ACC112 (cell line): ENCODE results near the gene C10orf90.
A peak's percentile ranks its signal among the peaks of the same experiment; 100 is the strongest.

ENCODE experiments used
- H2AFZ ChIP-seq: fragments of 200-600 bp; sonication (generic); one replicate; pipeline ENCODE4 v1.6.0; 2017; ENCODE audit warnings: antibody characterized with exemption, low read length; ENCODE audit not compliant: unreplicated experiment
- H3K27ac ChIP-seq: fragments of 200-600 bp; sonication (generic); 2 replicates; pipeline ENCODE4 v1.5.1; 2014; ENCODE audit warnings: low read depth, mild to moderate bottlenecking, antibody characterized with exemption, low read length, moderate library complexity
- H3K27me3 ChIP-seq: fragments of 200-600 bp; sonication (generic); 2 replicates; pipeline ENCODE4 v1.6.1; 2014; ENCODE audit warnings: mild to moderate bottlenecking, antibody characterized with exemption, low read length, moderate library complexity, mixed read lengths; ENCODE audit not compliant: insufficient read depth
- H3K36me3 ChIP-seq: fragments of 200-600 bp; sonication (generic); 2 replicates; pipeline ENCODE4 v1.6.1; 2016; ENCODE audit warnings: mild to moderate bottlenecking, antibody characterized with exemption, low read length, moderate library complexity, mixed read lengths; ENCODE audit not compliant: insufficient read depth
- H3K4me1 ChIP-seq: fragments of 200-600 bp; sonication (generic); one replicate; pipeline ENCODE4 v1.6.1; 2016; ENCODE audit warnings: low read length, mixed read lengths; ENCODE audit not compliant: insufficient read depth, unreplicated experiment, control insufficient read depth
- H3K4me3 ChIP-seq: fragments of 200-600 bp; sonication (generic); 2 replicates; pipeline ENCODE4 v1.5.1; 2014; ENCODE audit warnings: mild to moderate bottlenecking, low read depth, low read length
- H3K79me2 ChIP-seq: fragments of 200-600 bp; sonication (generic); one replicate; pipeline ENCODE4 v1.6.0; 2016; ENCODE audit warnings: low read length; ENCODE audit not compliant: control insufficient read depth, unreplicated experiment, insufficient read depth

Gene C10orf90

GRCh38 chr10:126376956-126377355 is 293.5 kb downstream of the C10orf90 start:
- peaks cover 30% of the 10 kb centered on the region for H3K4me1 ChIP-seq
- H3K27me3 ChIP-seq, result no peaks in the 10 kb centered on the region
- peaks cover 83% of the 10 kb centered on the region for H3K79me2 ChIP-seq
- H2AFZ ChIP-seq, result no peak overlapping the region
- H3K27ac ChIP-seq, result peak overlapping the region; percentile 57
- H3K4me3 ChIP-seq, result no peak overlapping the region
- H3K36me3 ChIP-seq, result peaks cover 18% of the 10 kb centered on the region

GRCh38 chr10:126375926-126376554 is 294.5 kb downstream of the C10orf90 start:
- Histone ChIP-seq H3K79me2 (peaks cover 86% of the 10 kb centered on the region), H3K27ac (peak overlapping the region; percentile 57), H3K4me3 (no peak overlapping the region), H3K4me1 (peaks cover 30% of the 10 kb centered on the region), H3K27me3 (no peaks in the 10 kb centered on the region), H3K36me3 (peaks cover 18% of the 10 kb centered on the region), H2AFZ (no peak overlapping the region)

GRCh38 chr10:126375299-126375698 is 295.2 kb downstream of the C10orf90 start:
- Histone ChIP-seq H2AFZ (no peak overlapping the region), H3K4me3 (no peak overlapping the region), H3K79me2 (peaks cover 86% of the 10 kb centered on the region), H3K27me3 (no peaks in the 10 kb centered on the region), H3K36me3 (peaks cover 18% of the 10 kb centered on the region), H3K27ac (no peak overlapping the region), H3K4me1 (peaks cover 30% of the 10 kb centered on the region)
